Aorta (tissue), 4 donors: ENCODE measurements around the gene AP1G2. TPM values are rescaled to one million over a fixed set of nuclear protein-coding genes. Genes with fewer than 3 reads are reported as not detected.

Source experiments
- polyA plus RNA-seq, 2 donors: library from polyadenylated mRNA; stranded (reverse); fragments of 200-250 nt; gene quantifications; one replicate each; pipeline ENCODE4 v1.2.3, GENCODE V29; 2013
- total RNA-seq, 2 donors: library from RNA; stranded (reverse); fragmentation: NEBNext Ultra II Directional; extraction: Animal tissue kit (Norgen Biotek cat#: 25700); gene quantifications; one replicate each; pipeline ENCODE4 v1.2.1, GENCODE V29; 2021
- donor health status: healthy with polysubstance abuse.
- donor health status: Bipolar disorder and iron deficiency.
- donor health status: DM: no; HTN: no; CAD: no.
- donor health status: DM: yes; HTN: yes; CAD: no.

The AP1G2 gene
- total and polyA plus RNA-seq, 4 donors: 17.5 to 78.6 (median 56.3) TPM

Other genes with a start within 250 kb of the AP1G2 start
- gene PABPN1, start 246.3 kb downstream of the AP1G2 start, total RNA-seq: 100 to 1,000 TPM; 106 to 139 TPM
- 100 to 1,000 TPM in 1 of 2 donors, 10 to 100 TPM in 1; 57.0 to 226 TPM for gene PABPN1, start 246.3 kb downstream of the AP1G2 start, polyA plus RNA-seq
- 10 to 100 TPM; 25.8 to 47.8 TPM for gene SLC22A17, start 214.9 kb downstream of the AP1G2 start, total RNA-seq
- gene SLC22A17, start 214.9 kb downstream of the AP1G2 start, polyA plus RNA-seq: 10 to 100 TPM in 1 of 2 donors, 1 to 10 TPM in 1; 7.5 to 85.8 TPM
- gene EFS, start 202.6 kb downstream of the AP1G2 start, total RNA-seq: 10 to 100 TPM; 19.7 to 24.5 TPM
- gene EFS, start 202.6 kb downstream of the AP1G2 start, polyA plus RNA-seq: 10 to 100 TPM in 1 of 2 donors, 1 to 10 TPM in 1; 5.5 to 36.7 TPM
- gene IL25, start 195.0 kb downstream of the AP1G2 start, total RNA-seq: not detected
- not detected for gene IL25, start 195.0 kb downstream of the AP1G2 start, polyA plus RNA-seq
- gene CMTM5, start 190.7 kb downstream of the AP1G2 start, total RNA-seq: 1 to 10 TPM in 1 of 2 donors, not detected in 1; 4.1 TPM
- 1 to 10 TPM in 1 of 2 donors, under 1 TPM in 1; 0.50 to 1.5 TPM for gene CMTM5, start 190.7 kb downstream of the AP1G2 start, polyA plus RNA-seq
- gene MYH6, start 159.5 kb downstream of the AP1G2 start, total RNA-seq: not detected
- 10 to 100 TPM in 1 of 2 donors, under 1 TPM in 1; 0.67 to 11.5 TPM for gene MYH6, start 159.5 kb downstream of the AP1G2 start, polyA plus RNA-seq
- not detected for gene MYH7, start 132.1 kb downstream of the AP1G2 start, total RNA-seq
- 1 to 10 TPM in 1 of 2 donors, under 1 TPM in 1; 0.33 to 1.6 TPM for gene MYH7, start 132.1 kb downstream of the AP1G2 start, polyA plus RNA-seq
- gene NGDN, start 98.1 kb downstream of the AP1G2 start, total RNA-seq: 10 to 100 TPM; 30.8 to 34.5 TPM
- 10 to 100 TPM; 36.6 to 41.7 TPM for gene NGDN, start 98.1 kb downstream of the AP1G2 start, polyA plus RNA-seq
- gene ZFHX2, start 16.0 kb downstream of the AP1G2 start, total RNA-seq: 1 to 10 TPM; 1.5 to 4.0 TPM
- 1 to 10 TPM in 1 of 2 donors, under 1 TPM in 1; 0.13 to 2.1 TPM for gene ZFHX2, start 16.0 kb downstream of the AP1G2 start, polyA plus RNA-seq
- gene THTPA, start 11.5 kb downstream of the AP1G2 start, total RNA-seq: 10 to 100 TPM; 13.0 to 13.7 TPM
- gene THTPA, start 11.5 kb downstream of the AP1G2 start, polyA plus RNA-seq: 10 to 100 TPM; 14.0 to 24.0 TPM
- 1 to 10 TPM; 1.5 to 1.7 TPM for gene JPH4, start 11.0 kb upstream of the AP1G2 start, total RNA-seq
- gene JPH4, start 11.0 kb upstream of the AP1G2 start, polyA plus RNA-seq: under 1 TPM in 1 of 2 donors, not detected in 1; 0.23 TPM
- not detected for gene DHRS2, start 68.6 kb upstream of the AP1G2 start, total RNA-seq
- under 1 TPM in 1 of 2 donors, not detected in 1; 0.18 TPM for gene DHRS2, start 68.6 kb upstream of the AP1G2 start, polyA plus RNA-seq